MCF 10A (cell line): ENCODE measurements around the gene POLE3. TPM values are rescaled to one million over a fixed set of nuclear protein-coding genes. Genes with fewer than 3 reads are reported as not detected.
A peak's percentile ranks its signal among the peaks of the same experiment; 100 is the strongest.
"Not testable (repeated sequence)": the region's sequence is repeated elsewhere in the genome, so short reads cannot be mapped to it uniquely, and the experiment has no call there.

Experiments
- BruUV-seq: library from RNA; stranded (reverse); fragments of 400-500 nt; replicated peaks from 2 replicates; lab custom pipeline; 2021; lab: Mats Ljungman, UMichigan
- CTCF ChIA-PET: fragments of 300-600 bp; sonication (Branson Sonifier 250); formaldehyde crosslinking; extraction: SDS; loops from one replicate; lab custom pipeline; 2021; ENCODE audit warnings: antibody characterized with exemption, inconsistent platforms; lab: Yijun Ruan, JAX
- POLR2A ChIA-PET: fragments of 300-600, 350-650 bp; sonication (Branson Sonifier 250); formaldehyde crosslinking; extraction: SDS; loops from one replicate; lab custom pipeline; 2020; ENCODE audit warnings: antibody characterized with exemption, inconsistent platforms; lab: Yijun Ruan, JAX
- DNase-seq: peaks from one replicate; pipeline ENCODE4 v3.0.0-alpha.2; 2018; ENCODE audit not compliant: unreplicated experiment
- H3K27ac Mint-ChIP-seq: one replicate; pipeline ENCODE4 v1.8.0; 2022; ENCODE audit warnings: mild to moderate bottlenecking, low read depth, mixed read lengths; ENCODE audit not compliant: unreplicated experiment
- H3K27me3 Mint-ChIP-seq: one replicate; pipeline ENCODE4 v1.8.0; 2022; ENCODE audit warnings: mixed read lengths; ENCODE audit not compliant: insufficient read depth, unreplicated experiment
- H3K36me3 Mint-ChIP-seq: one replicate; pipeline ENCODE4 v1.8.0; 2022; ENCODE audit warnings: mild to moderate bottlenecking, moderate library complexity, mixed read lengths; ENCODE audit not compliant: insufficient read depth, unreplicated experiment
- H3K4me1 Mint-ChIP-seq: one replicate; pipeline ENCODE4 v1.8.0; 2022; ENCODE audit warnings: mixed read lengths; ENCODE audit not compliant: insufficient read depth, unreplicated experiment
- H3K4me3 Mint-ChIP-seq: one replicate; pipeline ENCODE4 v1.8.0; 2022; ENCODE audit warnings: mild to moderate bottlenecking, moderate library complexity, mixed read lengths; ENCODE audit not compliant: unreplicated experiment
- H3K9me3 Mint-ChIP-seq: one replicate; pipeline ENCODE4 v1.8.0; 2022; ENCODE audit warnings: mixed read lengths; ENCODE audit not compliant: unreplicated experiment
- intact Hi-C: fragments of 100-400 bp; cut with micrococcal nuclease; formaldehyde crosslinking; loops from 2 replicates; pipeline ENCODE4 v1.14.1; 2022
- total RNA-seq: library from RNA; stranded (reverse); gene quantifications from 2 replicates; pipeline ENCODE4 v1.2.3, GENCODE V29; 2022
- TF ChIP-seq, protein P1 (sequence below): fragments of 200-600 bp; IDR thresholded peaks from one replicate; pipeline ENCODE4 v1.8.0; 2022; ENCODE audit warnings: antibody characterized with exemption, mild to moderate bottlenecking; ENCODE audit not compliant: unreplicated experiment

POLE3 gene
- total RNA-seq, 1 experiment from 2014 or later = 54.0 TPM

DNA sequence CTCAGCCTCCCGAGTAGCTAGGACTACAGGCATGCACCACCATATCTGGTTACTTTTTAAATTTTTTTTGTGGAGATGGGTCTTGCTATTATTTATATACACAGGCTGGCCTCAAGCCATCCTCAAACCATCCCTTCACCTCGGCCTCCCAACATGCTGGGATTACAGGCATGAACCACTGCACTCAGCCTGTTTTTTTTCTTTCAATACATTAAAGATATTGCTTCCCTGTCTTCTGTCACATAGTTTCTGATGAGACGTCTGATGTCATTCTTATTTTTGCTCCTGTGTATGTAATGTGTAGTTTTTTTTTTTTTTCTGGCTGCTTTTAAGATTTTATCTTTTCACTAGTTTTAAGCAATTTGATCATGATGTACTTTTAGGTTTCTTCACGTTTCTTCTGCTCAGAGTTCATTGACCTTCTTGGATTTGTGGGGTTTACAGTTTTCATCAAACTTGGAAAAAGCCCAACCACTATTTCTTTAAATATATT lies 41.7 kb upstream of the POLE3 start:
- Mint-ChIP-seq H3K36me3 (no peaks in the 10 kb centered on the region), H3K4me1 (peaks cover 10% of the 10 kb centered on the region), H3K27me3 (no peaks in the 10 kb centered on the region), H3K27ac (no peak overlapping the region), H3K9me3 (no peaks in the 10 kb centered on the region), H3K4me3 (no peak overlapping the region)
- BruUV-seq = no TSS peak
- intact Hi-C loops = no loop called here
- no peak for DNase-seq
- TF ChIP-seq, protein P1, sequence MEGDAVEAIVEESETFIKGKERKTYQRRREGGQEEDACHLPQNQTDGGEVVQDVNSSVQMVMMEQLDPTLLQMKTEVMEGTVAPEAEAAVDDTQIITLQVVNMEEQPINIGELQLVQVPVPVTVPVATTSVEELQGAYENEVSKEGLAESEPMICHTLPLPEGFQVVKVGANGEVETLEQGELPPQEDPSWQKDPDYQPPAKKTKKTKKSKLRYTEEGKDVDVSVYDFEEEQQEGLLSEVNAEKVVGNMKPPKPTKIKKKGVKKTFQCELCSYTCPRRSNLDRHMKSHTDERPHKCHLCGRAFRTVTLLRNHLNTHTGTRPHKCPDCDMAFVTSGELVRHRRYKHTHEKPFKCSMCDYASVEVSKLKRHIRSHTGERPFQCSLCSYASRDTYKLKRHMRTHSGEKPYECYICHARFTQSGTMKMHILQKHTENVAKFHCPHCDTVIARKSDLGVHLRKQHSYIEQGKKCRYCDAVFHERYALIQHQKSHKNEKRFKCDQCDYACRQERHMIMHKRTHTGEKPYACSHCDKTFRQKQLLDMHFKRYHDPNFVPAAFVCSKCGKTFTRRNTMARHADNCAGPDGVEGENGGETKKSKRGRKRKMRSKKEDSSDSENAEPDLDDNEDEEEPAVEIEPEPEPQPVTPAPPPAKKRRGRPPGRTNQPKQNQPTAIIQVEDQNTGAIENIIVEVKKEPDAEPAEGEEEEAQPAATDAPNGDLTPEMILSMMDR = no peak
- ChIA-PET POLR2A (no interaction called here), CTCF (interaction anchor here (0.6 to 10.0 kb wide), 3 partner anchors 137 to 203 kb away, joined by 3 to 317 read pairs (median 6); no protein-coding TSS in a partner anchor)

DNA sequence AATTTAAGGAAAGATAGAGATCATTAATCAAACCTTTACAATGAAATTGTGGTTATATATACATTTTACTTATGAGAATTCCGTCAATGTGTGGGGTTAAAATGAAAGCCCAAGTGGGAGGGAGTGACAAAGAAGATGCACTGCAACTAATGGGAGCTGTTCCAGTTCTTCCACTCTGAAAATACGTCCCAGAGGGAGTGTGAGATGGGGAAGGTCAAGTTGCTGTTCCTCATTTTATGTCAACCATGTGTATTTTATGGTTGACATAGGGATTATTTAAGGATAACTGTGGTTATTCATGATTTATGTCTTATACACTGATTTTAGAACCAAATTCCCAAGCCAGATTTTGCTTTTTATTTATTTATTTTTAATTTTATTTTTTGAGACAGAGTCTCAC lies 38.9 kb upstream of the POLE3 start:
- Mint-ChIP-seq H3K4me3 (no peak overlapping the region), H3K4me1 (no peaks in the 10 kb centered on the region), H3K27me3 (no peaks in the 10 kb centered on the region), H3K27ac (no peak overlapping the region), H3K36me3 (peaks cover 7% of the 10 kb centered on the region), H3K9me3 (no peaks in the 10 kb centered on the region)
- TF ChIP-seq, protein P1 = no peak
- DNase-seq = no peak
- ChIA-PET CTCF (interaction anchor here (1.2 to 10.0 kb wide), 3 partner anchors 15 to 206 kb away, joined by 3 to 317 read pairs (median 4); partner anchors contain the start of gene RGS3), POLR2A (no interaction called here)
- BruUV-seq = no TSS peak
- intact Hi-C loops = no loop called here

DNA sequence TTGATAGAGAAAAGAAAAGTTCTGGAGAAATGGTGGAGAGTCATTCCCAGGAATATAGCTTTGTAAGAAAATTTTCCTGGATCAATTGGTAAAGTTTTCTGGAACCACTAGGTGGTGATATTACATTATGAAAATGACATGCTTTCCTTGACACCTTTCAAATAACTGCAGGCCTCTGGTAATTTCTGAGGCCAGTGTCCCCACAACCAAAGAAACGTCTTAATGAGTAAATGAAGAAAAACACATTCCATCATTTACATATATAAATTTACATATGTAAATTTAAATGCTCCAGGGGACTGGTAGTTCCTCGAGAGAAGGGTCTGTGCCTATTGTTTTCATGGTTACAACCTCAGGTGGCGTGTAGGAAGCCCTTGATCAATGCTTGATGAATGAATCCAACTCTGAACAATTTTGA lies 35.9 kb upstream of the POLE3 start:
- ChIA-PET CTCF (interaction anchor here (0.6 to 10.0 kb wide), 35 partner anchors 8 to 227 kb away, joined by 3 to 317 read pairs (median 4); no protein-coding TSS in a partner anchor), POLR2A (interaction anchor here (0.6 to 1.9 kb wide), 5 partner anchors 72 to 210 kb away, joined by 3 to 15 read pairs (median 4); no protein-coding TSS in a partner anchor)
- no peaks in the 10 kb centered on the region for H3K4me1 Mint-ChIP-seq
- intact Hi-C loops = loop anchor here (2.0 kb wide), 3 partner anchors 138 to 208 kb away; no protein-coding TSS in a partner anchor
- H3K4me3 Mint-ChIP-seq = no peak overlapping the region
- peak; percentile 51 for DNase-seq
- no peaks in the 10 kb centered on the region for H3K9me3 Mint-ChIP-seq
- BruUV-seq = no TSS peak
- H3K27me3 Mint-ChIP-seq = no peaks in the 10 kb centered on the region
- H3K36me3 Mint-ChIP-seq = peaks cover 7% of the 10 kb centered on the region
- H3K27ac Mint-ChIP-seq = no peak overlapping the region
- TF ChIP-seq, protein P1 = peak; percentile 66

DNA sequence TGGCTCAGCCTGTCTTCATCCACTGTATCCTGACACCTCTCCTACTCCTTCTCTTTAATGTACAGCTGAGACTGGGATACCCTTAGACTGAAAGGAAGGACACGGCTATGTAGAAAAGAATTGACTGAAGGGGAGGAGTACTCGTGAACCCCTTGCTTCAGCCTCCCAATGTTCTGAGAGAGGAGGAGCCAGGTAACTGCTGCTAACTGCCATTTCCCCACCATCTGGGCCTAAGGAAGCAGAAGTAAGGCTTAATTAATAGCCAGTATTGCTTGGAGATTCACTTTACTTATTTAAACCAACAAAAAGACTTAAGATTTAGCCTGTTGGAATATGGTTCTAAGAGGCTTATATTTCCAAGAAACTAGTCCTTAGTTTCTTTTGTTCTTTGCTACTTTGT lies 34.3 kb upstream of the POLE3 start:
- Mint-ChIP-seq H3K4me3 (no peak overlapping the region), H3K27me3 (no peaks in the 10 kb centered on the region), H3K4me1 (no peaks in the 10 kb centered on the region), H3K36me3 (peaks cover 7% of the 10 kb centered on the region), H3K9me3 (no peaks in the 10 kb centered on the region), H3K27ac (no peak overlapping the region)
- POLR2A ChIA-PET = no interaction called here
- no TSS peak for BruUV-seq
- TF ChIP-seq, protein P1 = no peak
- CTCF ChIA-PET = interaction anchor here (0.6 to 10.0 kb wide), 7 partner anchors 10 to 211 kb away, joined by 3 to 317 read pairs (median 10); no protein-coding TSS in a partner anchor
- intact Hi-C loops = no loop called here
- no peak for DNase-seq

DNA sequence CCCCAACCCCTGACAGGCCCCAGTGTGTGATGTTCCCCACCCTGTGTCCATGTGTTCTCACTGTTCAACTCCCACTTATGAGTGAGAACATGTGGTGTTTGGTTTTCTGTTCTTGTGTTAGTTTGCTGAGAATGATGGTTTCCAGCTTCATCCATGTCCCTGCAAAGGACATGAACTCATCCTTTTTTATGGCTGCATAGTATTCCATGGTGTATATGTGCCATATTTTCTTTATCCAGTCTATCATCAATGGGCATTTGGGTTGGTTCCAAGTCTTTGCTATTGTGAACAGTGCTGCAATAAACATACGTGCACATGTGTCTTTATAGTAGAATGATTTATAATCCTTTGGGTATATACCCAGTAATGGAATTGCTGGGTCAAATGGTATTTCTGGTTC lies 27.2 kb upstream of the POLE3 start:
- CTCF ChIA-PET, H3K9me3 Mint-ChIP-seq, H3K27ac Mint-ChIP-seq, H3K4me1 Mint-ChIP-seq, intact Hi-C loops, H3K36me3 Mint-ChIP-seq, H3K4me3 Mint-ChIP-seq, DNase-seq, BruUV-seq, POLR2A ChIA-PET: not testable (repeated sequence)
- H3K27me3 Mint-ChIP-seq = peaks cover 21% of the 10 kb centered on the region
